HepG2 (cell line): ENCODE results near the gene HPD.

Experiments
- EP300 ChIP-seq, 3 experiments: sonication (generic) in 1 of 3; formaldehyde crosslinking in 1 of 3; IDR thresholded peaks; 2 replicates each; pipeline versions ENCODE4 v1.5.1 to v1.6.1; 2011 to 2020; ENCODE audit warnings: low read depth in 2 of 3, low read length in 2 of 3, borderline replicate concordance in 1 of 3, improper control_type of control experiment in 1 of 3, mild to moderate bottlenecking in 1 of 3, missing genetic modification reagents in 1 of 3, moderate library complexity in 1 of 3
- FOXA3 ChIP-seq: IDR thresholded peaks from 2 replicates; pipeline ENCODE4 v1.6.1; 2016; ENCODE audit warnings: missing genetic modification reagents, missing compliant biosample characterization
- MTA3 ChIP-seq: sonication (generic); formaldehyde crosslinking; IDR thresholded peaks from 2 replicates; pipeline ENCODE4 v1.4.0; 2020; ENCODE audit warnings: missing genetic modification reagents
- POLR2A ChIP-seq, 2 experiments: IDR thresholded peaks; 2 replicates each; pipeline ENCODE4 v1.6.1; 2011; ENCODE audit warnings: low read depth in 2 of 2, low read length in 2 of 2, mild to moderate bottlenecking in 1 of 2, moderate library complexity in 1 of 2; ENCODE audit not compliant: insufficient read depth in 1 of 2
- RFXANK ChIP-seq: IDR thresholded peaks from 2 replicates; pipeline ENCODE4 v1.6.1; 2016
- SIN3A ChIP-seq: IDR thresholded peaks from 2 replicates; pipeline ENCODE4 v1.6.1; 2011; ENCODE audit warnings: low read depth, mild to moderate bottlenecking, control low read depth, low read length, borderline replicate concordance
- ZNF232 ChIP-seq: sonication (generic); formaldehyde crosslinking; IDR thresholded peaks from 2 replicates; pipeline ENCODE4 v1.4.0; 2020; ENCODE audit warnings: missing genetic modification reagents, borderline replicate concordance
- ZNF235 ChIP-seq: sonication (generic); formaldehyde crosslinking; IDR thresholded peaks from 2 replicates; pipeline ENCODE4 v1.8.1; 2023; ENCODE audit warnings: mild to moderate bottlenecking, missing genetic modification reagents, borderline replicate concordance
- ZNF34 ChIP-seq: sonication (generic); formaldehyde crosslinking; IDR thresholded peaks from 2 replicates; pipeline ENCODE4 v1.4.0; 2020; ENCODE audit warnings: mild to moderate bottlenecking, missing genetic modification reagents, borderline replicate concordance
- ZNF781 ChIP-seq: sonication (generic); formaldehyde crosslinking; IDR thresholded peaks from 2 replicates; pipeline ENCODE4 v1.5.1; 2020; ENCODE audit warnings: borderline replicate concordance, mild to moderate bottlenecking, missing genetic modification reagents; ENCODE audit errors: not compliant biosample characterization
- ZSCAN20 ChIP-seq: sonication (generic); formaldehyde crosslinking; IDR thresholded peaks from 2 replicates; pipeline ENCODE4 v1.4.0; 2020; ENCODE audit warnings: missing genetic modification reagents, mild to moderate bottlenecking, borderline replicate concordance
- TF ChIP-seq, protein P1 (sequence below): sonication (generic); formaldehyde crosslinking; IDR thresholded peaks from 2 replicates; pipeline ENCODE4 v1.5.0; 2020; ENCODE audit warnings: mild to moderate bottlenecking, missing genetic modification reagents, moderate library complexity
- TF ChIP-seq, protein P2 (sequence below): sonication (generic); formaldehyde crosslinking; IDR thresholded peaks from 2 replicates; pipeline ENCODE4 v1.4.0; 2020; ENCODE audit warnings: missing genetic modification reagents, borderline replicate concordance
- TF ChIP-seq, protein P3 (sequence below): sonication (generic); formaldehyde crosslinking; IDR thresholded peaks from 2 replicates; pipeline ENCODE4 v1.4.0; 2020; ENCODE audit warnings: missing genetic modification reagents

DNA sequence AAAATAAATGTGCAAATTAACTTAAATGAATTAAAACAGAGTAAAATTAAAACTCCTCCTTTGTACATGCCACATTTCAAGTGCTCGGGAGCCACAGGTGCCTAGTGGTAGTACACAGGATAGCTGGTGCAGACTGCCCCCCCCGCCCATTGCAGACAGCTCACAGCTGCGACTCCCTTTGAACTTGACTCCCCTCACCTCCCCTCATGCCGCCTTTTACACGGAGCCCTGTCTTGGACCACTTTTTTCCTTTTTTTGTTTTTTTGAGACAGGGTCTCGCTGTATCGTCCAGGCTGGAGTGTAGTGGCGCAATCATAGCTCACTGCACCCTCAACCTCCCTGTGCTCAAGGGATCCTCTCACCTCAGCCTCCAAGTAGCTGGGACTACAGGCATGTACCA, 43.4 kb downstream of the HPD start:
- TF ChIP-seq ZSCAN20 (CRISPR knock-in tag), result no peak
- no peak for TF ChIP-seq ZNF34 (CRISPR knock-in tag)
- no peak for TF ChIP-seq RFXANK (CRISPR knock-in tag)
- TF ChIP-seq SIN3A, result no peak
- TF ChIP-seq EP300 (IDR thresholded peaks at IDR 0.05; ENCODE audit: low read depth in 2 of 2, low read length in 2 of 2), result no peak
- no peak for TF ChIP-seq EP300 (CRISPR knock-in tag; IDR thresholded peaks at IDR 0.05; ENCODE audit: borderline replicate concordance)
- TF ChIP-seq POLR2A (IDR thresholded peaks at IDR 0.05; ENCODE audit: insufficient read depth in 1 of 2, low read depth in 2 of 2, low read length in 2 of 2), result no peak
- TF ChIP-seq, protein P1, sequence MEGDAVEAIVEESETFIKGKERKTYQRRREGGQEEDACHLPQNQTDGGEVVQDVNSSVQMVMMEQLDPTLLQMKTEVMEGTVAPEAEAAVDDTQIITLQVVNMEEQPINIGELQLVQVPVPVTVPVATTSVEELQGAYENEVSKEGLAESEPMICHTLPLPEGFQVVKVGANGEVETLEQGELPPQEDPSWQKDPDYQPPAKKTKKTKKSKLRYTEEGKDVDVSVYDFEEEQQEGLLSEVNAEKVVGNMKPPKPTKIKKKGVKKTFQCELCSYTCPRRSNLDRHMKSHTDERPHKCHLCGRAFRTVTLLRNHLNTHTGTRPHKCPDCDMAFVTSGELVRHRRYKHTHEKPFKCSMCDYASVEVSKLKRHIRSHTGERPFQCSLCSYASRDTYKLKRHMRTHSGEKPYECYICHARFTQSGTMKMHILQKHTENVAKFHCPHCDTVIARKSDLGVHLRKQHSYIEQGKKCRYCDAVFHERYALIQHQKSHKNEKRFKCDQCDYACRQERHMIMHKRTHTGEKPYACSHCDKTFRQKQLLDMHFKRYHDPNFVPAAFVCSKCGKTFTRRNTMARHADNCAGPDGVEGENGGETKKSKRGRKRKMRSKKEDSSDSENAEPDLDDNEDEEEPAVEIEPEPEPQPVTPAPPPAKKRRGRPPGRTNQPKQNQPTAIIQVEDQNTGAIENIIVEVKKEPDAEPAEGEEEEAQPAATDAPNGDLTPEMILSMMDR (CRISPR knock-in tag), result no peak
- TF ChIP-seq, protein P2, sequence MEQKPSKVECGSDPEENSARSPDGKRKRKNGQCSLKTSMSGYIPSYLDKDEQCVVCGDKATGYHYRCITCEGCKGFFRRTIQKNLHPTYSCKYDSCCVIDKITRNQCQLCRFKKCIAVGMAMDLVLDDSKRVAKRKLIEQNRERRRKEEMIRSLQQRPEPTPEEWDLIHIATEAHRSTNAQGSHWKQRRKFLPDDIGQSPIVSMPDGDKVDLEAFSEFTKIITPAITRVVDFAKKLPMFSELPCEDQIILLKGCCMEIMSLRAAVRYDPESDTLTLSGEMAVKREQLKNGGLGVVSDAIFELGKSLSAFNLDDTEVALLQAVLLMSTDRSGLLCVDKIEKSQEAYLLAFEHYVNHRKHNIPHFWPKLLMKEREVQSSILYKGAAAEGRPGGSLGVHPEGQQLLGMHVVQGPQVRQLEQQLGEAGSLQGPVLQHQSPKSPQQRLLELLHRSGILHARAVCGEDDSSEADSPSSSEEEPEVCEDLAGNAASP (CRISPR knock-in tag), result no peak
- TF ChIP-seq, protein P3, sequence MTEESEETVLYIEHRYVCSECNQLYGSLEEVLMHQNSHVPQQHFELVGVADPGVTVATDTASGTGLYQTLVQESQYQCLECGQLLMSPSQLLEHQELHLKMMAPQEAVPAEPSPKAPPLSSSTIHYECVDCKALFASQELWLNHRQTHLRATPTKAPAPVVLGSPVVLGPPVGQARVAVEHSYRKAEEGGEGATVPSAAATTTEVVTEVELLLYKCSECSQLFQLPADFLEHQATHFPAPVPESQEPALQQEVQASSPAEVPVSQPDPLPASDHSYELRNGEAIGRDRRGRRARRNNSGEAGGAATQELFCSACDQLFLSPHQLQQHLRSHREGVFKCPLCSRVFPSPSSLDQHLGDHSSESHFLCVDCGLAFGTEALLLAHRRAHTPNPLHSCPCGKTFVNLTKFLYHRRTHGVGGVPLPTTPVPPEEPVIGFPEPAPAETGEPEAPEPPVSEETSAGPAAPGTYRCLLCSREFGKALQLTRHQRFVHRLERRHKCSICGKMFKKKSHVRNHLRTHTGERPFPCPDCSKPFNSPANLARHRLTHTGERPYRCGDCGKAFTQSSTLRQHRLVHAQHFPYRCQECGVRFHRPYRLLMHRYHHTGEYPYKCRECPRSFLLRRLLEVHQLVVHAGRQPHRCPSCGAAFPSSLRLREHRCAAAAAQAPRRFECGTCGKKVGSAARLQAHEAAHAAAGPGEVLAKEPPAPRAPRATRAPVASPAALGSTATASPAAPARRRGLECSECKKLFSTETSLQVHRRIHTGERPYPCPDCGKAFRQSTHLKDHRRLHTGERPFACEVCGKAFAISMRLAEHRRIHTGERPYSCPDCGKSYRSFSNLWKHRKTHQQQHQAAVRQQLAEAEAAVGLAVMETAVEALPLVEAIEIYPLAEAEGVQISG, result no peak
- no peak for TF ChIP-seq MTA3 (CRISPR knock-in tag)
- no peak for TF ChIP-seq FOXA3
- no peak for TF ChIP-seq ZNF781
- no peak for TF ChIP-seq ZNF232
- no peak for TF ChIP-seq ZNF235 (CRISPR knock-in tag)
